DND-41 (cell line): ENCODE measurements around the gene USP17L24.
"Not testable (repeated sequence)": the region's sequence is repeated elsewhere in the genome, so short reads cannot be mapped to it uniquely, and the experiment has no call there.

ENCODE experiments used
- CTCF ChIP-seq: IDR thresholded peaks from 2 replicates; pipeline ENCODE4 v1.5.1; 2012; ENCODE audit warnings: borderline replicate concordance, low read length, moderate library complexity, mild to moderate bottlenecking; ENCODE audit not compliant: poor library complexity, severe bottlenecking; ENCODE audit errors: extremely low read depth
- EZH2 ChIP-seq: IDR thresholded peaks from 3 replicates; pipeline ENCODE4 v1.6.1; 2012; ENCODE audit warnings: borderline replicate concordance, low read depth, mild to moderate bottlenecking, moderate library complexity, low read length, inconsistent platforms; ENCODE audit not compliant: severe bottlenecking

- TF ChIP-seq CTCF, EZH2: not testable (repeated sequence)
These were observed 37.9 kb downstream of the USP17L24 start, which contains the start of gene USP17L30 for GRCh38 chr4:9362829-9363228.
